ENCODE results near the gene SPATA18.

The SPATA18 gene

GRCh38 chr4:52032005-52032404, 19.1 kb upstream of the SPATA18 start:
- no peak for TF ChIP-seq CTCF (IDR thresholded peaks at IDR 0.05; ENCODE audit: low read depth, low read length, missing control alignments)
- no peak for DNase-seq (ENCODE audit: low read depth)
- no peak overlapping the region for H3K4me3 ChIP-seq (ENCODE audit: low read depth, low read length)

- TF ChIP-seq CTCF (IDR thresholded peaks at IDR 0.05; ENCODE audit: low read depth, low read length, missing control alignments), result no peak
- DNase-seq (ENCODE audit: low read depth), result no peak
Observed at GRCh38 chr4:52035190-52035589, 15.9 kb upstream of the SPATA18 start.

GRCh38 chr4:52036886-52037530, 14.1 kb upstream of the SPATA18 start:
- H3K4me3 ChIP-seq (ENCODE audit: low read depth, low read length), result peak overlapping the region; percentile 84; the same call in 1 of the 2 replicates
- no peak for TF ChIP-seq CTCF (IDR thresholded peaks at IDR 0.05; ENCODE audit: low read depth, low read length, missing control alignments)
- no peak for DNase-seq (ENCODE audit: low read depth)

More at GRCh38 chr4:52035190-52035589, 15.9 kb upstream of the SPATA18 start:
- H3K4me3 ChIP-seq (ENCODE audit: low read depth, low read length), result no peak overlapping the region

GRCh38 chr4:52037689-52038102, 13.4 kb upstream of the SPATA18 start:
- peak; percentile 7 for DNase-seq (ENCODE audit: low read depth)
- H3K4me3 ChIP-seq (ENCODE audit: low read depth, low read length), result peak overlapping the region; percentile 84
- TF ChIP-seq CTCF (IDR thresholded peaks at IDR 0.05; ENCODE audit: low read depth, low read length, missing control alignments), result no peak

- peak within 1 kb of the TSS; percentile 84 for H3K4me3 ChIP-seq (ENCODE audit: low read depth, low read length)
- DNase-seq (ENCODE audit: low read depth), result no peak
- no peak for TF ChIP-seq CTCF (IDR thresholded peaks at IDR 0.05; ENCODE audit: low read depth, low read length, missing control alignments)
Observed at GRCh38 chr4:52038103-52038912, 12.8 kb upstream of the SPATA18 start, which contains the start of gene SGCB. SGCB (minus strand) TSS chr4:52038299; CDS start chr4:52038259, 40 bp downstream.

- no peak overlapping the region for H3K4me3 ChIP-seq (ENCODE audit: low read depth, low read length)
- no peak for TF ChIP-seq CTCF (IDR thresholded peaks at IDR 0.05; ENCODE audit: low read depth, low read length, missing control alignments)
- DNase-seq (ENCODE audit: low read depth), result no peak
Observed at GRCh38 chr4:52045028-52045427, 6.1 kb upstream of the SPATA18 start.
